Hematopoietic multipotent progenitor cell treated with erythropoietin and hydrocortisone succinate and interleukin-3 and kit ligand, for 6 days (in vitro differentiated cells): Measurements from ENCODE around the gene MVD.
"Not testable (repeated sequence)": the region's sequence is repeated elsewhere in the genome, so short reads cannot be mapped to it uniquely, and the experiment has no call there.

ENCODE experiments used
- DNase-seq: peaks from one replicate; pipeline ENCODE4 v3.0.0-alpha.2; 2015

The MVD gene

GRCh38 chr16:88622866-88623265, 40.0 kb downstream of the MVD start:
- no peak for DNase-seq

DNA sequence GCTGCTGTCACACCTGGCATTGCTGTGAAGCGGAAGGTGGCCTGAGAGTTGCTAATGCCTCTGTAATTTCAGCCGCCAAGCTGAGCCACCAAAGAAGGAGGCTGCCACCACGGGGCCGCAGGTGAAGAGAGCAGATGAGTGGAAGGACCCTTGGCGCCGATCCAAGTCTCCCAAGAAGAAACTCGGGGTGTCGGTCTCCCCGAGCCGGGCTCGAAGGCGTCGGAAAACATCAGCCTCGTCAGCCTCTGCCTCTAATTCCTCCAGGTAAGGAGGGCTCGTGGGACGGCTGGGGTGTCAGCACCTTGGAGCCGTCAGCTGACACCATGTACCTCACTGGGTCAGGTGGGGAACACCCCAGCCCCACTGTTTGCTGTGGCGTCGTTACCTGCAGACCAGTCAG, 40.8 kb downstream of the MVD start:
- DNase-seq, result no peak

- DNase-seq, result no peak
Observed at GRCh38 chr16:88619859-88620815, 42.8 kb downstream of the MVD start.

DNA sequence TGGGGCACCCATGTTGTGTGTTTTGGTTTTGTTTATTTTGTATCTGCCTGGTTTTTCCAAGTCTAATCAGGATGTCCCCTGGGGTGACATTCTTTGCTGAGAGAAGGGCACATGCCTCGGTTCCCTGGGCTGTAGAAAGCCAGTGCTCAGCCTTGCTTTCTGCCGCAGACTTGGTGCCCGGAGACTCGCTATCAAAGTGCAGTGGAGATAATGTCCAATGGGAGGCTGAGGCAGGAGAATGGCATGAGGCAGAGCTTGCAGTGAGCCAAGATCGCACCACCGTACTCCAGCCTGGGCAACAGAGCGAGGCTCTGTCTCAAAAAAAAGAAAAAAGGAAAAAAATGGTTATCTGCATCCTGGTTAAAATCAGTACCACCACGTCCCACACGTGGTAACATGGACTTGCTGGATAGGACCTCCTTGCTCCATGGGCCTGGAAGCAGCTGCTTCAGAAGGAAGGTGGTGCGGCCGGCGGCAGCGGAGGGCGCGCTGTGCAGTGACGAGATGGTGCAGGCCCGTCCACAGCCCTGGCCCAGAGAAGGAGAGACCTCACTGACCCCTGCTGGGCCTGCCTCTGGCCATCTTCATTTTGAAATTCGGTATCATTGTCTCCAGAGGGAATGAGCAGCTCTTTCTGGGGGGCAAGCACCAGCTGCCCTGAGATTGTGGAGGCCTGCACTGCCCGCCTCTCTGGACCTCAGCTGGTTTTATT, 43.8 kb downstream of the MVD start:
- DNase-seq, result no peak

- DNase-seq, result no peak
Observed at GRCh38 chr16:88618182-88618955, 44.5 kb downstream of the MVD start.

DNA sequence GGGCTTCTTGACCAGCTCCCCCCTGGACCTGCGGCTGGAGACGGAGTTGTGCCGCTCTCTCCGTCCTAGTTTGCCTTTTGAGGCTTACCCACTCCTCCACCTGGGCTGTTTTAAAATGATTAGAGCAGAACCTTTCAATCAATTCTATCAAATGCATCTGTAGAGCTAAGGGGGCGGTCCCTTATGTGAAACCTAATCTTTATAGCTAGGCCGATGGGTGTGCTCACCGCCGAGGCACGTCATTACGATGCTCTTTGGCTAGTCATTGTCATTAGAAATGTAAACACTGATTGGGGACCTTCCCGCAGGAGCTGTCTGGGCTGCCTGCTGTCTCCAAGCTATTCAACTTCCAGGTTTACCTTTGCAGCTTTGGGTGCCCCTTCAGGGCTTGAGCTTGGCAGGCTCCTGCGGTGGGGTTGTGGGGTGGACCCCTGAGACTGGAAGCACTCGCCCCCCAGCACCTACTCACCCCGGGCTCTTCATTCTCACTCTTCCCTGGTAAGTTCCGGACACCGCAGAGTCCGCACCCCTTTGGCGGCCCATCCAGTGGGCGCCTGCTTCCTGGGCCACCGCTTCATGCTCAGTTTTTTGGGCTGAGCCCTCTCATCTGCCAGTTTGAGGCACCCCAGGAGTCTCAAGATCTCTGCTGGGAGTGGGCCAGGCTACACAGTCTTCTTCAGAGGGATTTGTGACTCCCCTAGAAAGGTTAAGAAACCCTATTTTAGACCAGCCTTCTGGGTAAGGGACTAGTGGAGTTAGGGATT, 45.4 kb downstream of the MVD start:
- DNase-seq, result no peak

GRCh38 chr16:88616736-88617135, 46.2 kb downstream of the MVD start:
- no peak for DNase-seq

DNA sequence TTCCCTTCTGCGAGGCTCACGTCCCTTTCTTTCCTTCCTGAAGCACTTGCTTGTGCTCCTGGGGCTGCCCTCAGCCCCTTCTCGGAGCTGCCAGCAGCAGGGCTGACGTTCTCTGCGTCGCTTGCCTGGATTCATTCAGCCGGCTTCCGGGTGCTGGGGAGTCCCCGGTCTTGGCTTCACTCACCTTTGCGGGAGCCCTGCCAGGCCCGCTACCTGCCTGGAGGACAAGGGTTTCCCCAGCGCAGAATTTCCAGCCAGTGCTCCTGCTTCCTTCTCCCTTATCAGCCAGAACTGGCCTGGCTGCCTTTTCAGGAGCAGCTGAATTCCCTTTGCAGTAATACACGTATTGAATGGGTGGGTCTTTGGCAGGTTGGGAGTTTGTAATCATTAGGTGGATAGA, 46.6 kb downstream of the MVD start:
- DNase-seq, result no peak

- no peak for DNase-seq
Observed at GRCh38 chr16:88614818-88615580, 47.9 kb downstream of the MVD start.

GRCh38 chr16:88613911-88614817, 48.7 kb downstream of the MVD start:
- DNase-seq, result no peak

DNA sequence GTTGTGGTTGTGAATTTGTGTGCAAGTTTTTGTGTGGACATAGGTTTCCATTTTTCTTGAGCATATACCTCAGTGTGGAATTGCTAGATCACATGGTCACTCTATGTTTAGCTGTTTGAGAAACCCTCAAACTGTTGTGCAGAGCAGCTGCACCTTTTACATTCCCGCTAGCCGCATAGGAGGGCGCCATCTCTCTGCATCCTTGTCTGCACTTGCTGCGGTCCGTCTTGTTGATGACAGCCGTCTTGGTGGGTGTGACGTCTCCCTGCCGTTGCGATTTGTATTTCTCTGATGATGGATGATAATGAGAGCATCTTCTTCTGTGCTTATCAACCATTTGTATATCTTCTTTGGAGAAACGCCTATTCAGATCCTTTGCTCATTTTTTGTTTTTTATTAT, 49.6 kb downstream of the MVD start:
- DNase-seq, result no peak

DNA sequence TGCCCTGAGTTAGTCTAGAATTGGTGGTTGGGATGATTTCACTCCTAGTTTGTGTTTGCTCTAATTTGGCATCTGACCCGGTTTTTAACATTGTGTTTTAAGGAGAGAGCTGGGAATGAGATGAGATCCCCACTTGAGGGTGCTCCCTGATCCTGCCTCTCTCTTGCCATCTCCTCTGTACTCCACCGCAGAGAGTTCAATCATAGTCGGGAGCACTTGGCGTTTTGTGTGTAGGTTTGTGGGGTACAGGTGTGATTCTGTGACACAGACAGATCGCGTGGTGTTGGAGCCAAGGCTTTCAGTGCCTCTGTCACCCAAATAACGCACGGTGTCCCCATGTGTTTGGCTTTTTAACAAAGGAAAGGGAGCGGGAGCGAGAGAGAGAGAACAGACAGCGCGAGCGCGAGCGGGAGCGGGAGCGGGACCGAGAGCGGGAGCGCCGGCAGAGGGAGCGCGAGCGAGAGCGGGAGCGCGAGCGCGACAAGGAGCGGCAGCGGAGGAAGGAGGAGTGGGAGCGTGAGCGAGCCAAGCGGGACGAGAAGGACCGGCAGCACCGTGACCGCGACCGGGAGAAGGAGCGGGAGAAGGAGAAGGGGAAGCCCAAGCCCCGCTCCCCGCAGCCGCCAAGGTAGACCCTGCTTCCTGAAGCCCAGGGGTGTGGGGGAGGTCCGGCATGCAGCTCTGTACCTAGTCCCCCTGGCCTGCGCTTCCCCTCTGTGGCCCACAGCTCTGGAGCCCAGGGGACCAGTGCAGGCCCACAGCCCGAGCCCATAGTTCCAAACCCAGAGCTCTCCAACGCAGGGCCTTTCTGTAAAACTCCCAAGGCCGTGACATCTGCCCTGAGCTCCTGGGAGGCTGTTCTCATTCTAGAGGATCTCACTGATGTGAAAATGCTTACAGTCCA, 51.7 kb downstream of the MVD start:
- no peak for DNase-seq

GRCh38 chr16:88610080-88610479, 52.8 kb downstream of the MVD start:
- no peak for DNase-seq

DNA sequence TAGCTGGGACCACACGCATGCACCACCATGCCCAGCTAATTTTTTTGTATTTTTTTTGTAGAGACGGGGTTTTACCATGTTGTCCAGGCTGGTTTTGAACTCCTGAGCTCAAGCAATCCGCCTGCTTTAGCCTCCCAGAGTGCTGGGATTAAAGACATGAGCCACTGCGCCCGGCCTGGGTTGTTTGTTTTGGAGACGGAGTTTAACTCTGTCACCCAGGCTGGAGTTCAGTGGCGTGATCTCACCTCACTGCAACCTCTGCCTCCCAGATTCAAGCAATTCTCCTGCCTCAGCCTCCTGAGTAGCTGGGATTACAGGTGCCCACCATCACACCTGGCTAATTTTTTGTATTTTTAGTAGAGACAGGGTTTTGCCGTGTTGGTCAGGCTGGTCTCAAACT, 53.5 kb downstream of the MVD start:
- DNase-seq, result not testable (repeated sequence)

- no peak for DNase-seq
Observed at GRCh38 chr16:88608076-88608475, 54.8 kb downstream of the MVD start.

GRCh38 chr16:88606148-88606757, 56.6 kb downstream of the MVD start:
- no peak for DNase-seq

GRCh38 chr16:88605186-88606147, 57.4 kb downstream of the MVD start:
- no peak for DNase-seq

GRCh38 chr16:88602091-88602490, 60.8 kb downstream of the MVD start:
- DNase-seq, result no peak
